GM06990 (cell line): ENCODE data around the gene ACTL6B.

Source experiments
- DNase-seq: peaks from one replicate; pipeline ENCODE4 v3.0.0-alpha.2; 2011; ENCODE audit not compliant: insufficient read length; ENCODE audit errors: extremely low read depth
- H3K27me3 ChIP-seq: replicated peaks from 2 replicates; pipeline ENCODE4 v1.6.0; 2011; ENCODE audit warnings: low read length; ENCODE audit not compliant: control insufficient read depth, insufficient read depth
- H3K36me3 ChIP-seq: 2 replicates; pipeline ENCODE4 v1.5.1; 2011; ENCODE audit warnings: low read length; ENCODE audit not compliant: control insufficient read depth, insufficient read depth
- H3K4me3 ChIP-seq: replicated peaks from 2 replicates; pipeline ENCODE4 v1.5.1; 2011; ENCODE audit warnings: low read depth, mild to moderate bottlenecking, control low read depth, low read length
- CTCF ChIP-seq: IDR thresholded peaks from 2 replicates; pipeline ENCODE4 v1.5.1; 2011; ENCODE audit warnings: low read length, control low read depth, mild to moderate bottlenecking, inconsistent platforms; ENCODE audit not compliant: insufficient read depth, poor library complexity, severe bottlenecking

Gene ACTL6B

GRCh38 chr7:100642534-100642907 lies 13.7 kb downstream of the ACTL6B start:
- DNase-seq = peak; percentile 70
- no peaks in the 10 kb centered on the region; the same call in none of the 2 replicates for H3K27me3 ChIP-seq
- H3K4me3 ChIP-seq = no peak overlapping the region
- H3K36me3 ChIP-seq = no peaks in the 10 kb centered on the region
- TF ChIP-seq CTCF = no peak

DNA sequence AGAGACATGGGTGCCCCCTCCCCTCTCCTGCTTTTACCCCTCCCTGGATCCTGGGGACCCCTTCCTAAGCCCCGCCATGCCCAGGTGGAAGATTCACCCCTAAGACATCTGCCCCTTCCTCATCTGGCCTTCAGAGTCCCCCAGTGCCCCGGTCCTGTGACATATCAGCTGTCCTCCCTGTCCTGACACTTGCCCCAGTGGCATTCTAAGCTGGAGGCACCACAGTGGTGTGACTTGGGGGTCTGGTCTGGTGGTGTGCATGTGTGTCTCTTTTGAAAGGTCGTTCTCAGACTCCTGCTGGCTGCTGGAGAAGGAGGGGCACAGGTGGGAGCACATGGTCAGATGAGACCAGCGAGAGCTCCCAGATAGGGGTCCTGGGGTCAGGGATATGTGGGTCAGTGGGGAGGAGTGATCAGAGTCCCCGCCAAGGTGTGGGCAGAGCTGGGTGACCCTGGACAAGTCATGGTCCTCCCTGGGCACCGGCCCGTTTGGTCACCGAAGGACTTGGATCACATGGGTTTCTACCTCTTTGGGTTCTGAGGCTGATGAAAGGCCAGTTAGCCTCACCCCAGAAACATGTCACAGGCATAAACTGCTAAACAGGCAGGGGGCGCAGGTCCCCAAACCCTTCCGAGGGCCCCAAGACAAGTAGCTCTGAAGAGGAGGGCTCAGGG lies 14.3 kb downstream of the ACTL6B start:
- H3K4me3 ChIP-seq = no peak overlapping the region
- no peaks in the 10 kb centered on the region for H3K36me3 ChIP-seq
- no peaks in the 10 kb centered on the region; the same call in none of the 2 replicates for H3K27me3 ChIP-seq
- no peak for TF ChIP-seq CTCF
- no peak for DNase-seq

DNA sequence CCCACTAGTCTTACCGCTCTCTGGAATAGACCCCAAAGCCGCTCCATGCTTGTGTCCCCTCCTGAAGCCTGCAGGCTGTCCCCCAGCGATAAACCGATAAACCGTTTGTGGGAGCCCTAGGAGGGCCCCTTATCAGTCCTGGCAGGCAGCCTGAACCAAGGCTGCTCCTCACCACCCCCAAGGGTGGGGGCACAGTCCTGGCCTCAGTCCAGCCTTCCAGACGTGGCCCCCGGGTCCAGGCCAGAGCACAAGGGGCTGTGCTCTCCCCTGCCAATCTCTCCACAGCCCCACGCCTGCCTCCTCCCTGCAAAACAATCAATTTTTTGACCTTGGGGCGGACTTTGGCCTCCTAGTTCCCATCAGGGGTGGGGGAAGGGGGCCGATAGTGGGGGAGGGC lies 14.8 kb downstream of the ACTL6B start, which contains the start of gene TFR2:
TFR2 (minus strand) TSS at position 90 of the 397 bp plus-strand sequence; CDS start at position 47, 43 bp downstream.
- no peak for DNase-seq
- no peak for TF ChIP-seq CTCF
- H3K4me3 ChIP-seq = no peak within 1 kb of the TSS

DNA sequence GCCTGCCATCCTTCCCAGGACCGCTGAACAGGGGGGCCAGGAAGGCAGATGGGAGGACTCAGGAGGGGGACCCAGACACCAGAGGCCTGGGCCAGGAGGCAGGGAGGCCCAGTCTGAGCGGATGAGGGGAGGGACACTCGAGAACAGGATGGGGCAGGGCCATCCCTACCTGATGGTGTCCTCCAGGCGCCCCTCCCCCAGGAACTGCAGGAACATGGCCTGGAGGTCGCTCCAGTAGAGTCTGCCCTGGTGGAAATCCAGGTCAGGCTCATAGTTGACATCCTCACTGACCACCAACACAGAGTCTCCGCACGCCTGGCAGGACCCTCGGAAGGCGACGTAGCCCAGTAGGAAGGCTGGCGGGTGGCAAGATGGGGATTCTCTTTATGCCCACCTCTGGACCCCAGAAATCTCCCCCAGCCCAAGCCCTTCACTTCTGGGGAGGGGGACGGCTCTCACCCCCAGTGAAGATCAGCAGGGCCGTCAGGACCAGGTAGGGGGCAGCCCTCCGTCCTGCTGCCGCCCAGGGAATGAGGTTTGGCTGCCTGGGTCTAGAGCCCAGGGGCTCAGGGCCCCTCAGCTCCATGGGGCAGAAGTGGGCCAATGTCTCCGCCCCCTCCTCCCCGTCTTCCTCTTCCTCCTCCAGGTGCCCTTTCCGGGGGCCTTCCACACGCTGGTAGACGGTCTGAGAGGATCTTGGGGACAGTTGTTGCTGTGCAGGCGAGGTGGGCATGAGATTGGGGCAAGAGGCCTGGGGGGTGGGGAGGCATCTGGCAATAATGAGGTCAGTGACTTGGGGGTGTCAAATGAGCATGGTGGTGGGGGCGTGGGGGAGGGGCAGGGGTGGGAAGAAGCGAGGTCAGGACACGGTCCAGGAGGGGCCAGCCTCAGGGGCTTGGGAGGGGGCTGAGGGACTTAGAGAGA lies 15.5 kb downstream of the ACTL6B start:
- no peaks in the 10 kb centered on the region for H3K36me3 ChIP-seq
- TF ChIP-seq CTCF = no peak
- H3K27me3 ChIP-seq = no peaks in the 10 kb centered on the region; the same call in 1 of the 2 replicates
- H3K4me3 ChIP-seq = no peak overlapping the region
- DNase-seq = no peak

More for the DNA sequence above, 14.8 kb downstream of the ACTL6B start, which contains the start of gene TFR2:
- H3K36me3 ChIP-seq = no peaks in the 10 kb centered on the region
- H3K27me3 ChIP-seq = no peaks in the 10 kb centered on the region; the same call in 1 of the 2 replicates

- Histone ChIP-seq H3K36me3 (no peaks in the 10 kb centered on the region), H3K27me3 (no peaks in the 10 kb centered on the region; the same call in 1 of the 2 replicates), H3K4me3 (no peak overlapping the region)
- TF ChIP-seq CTCF = no peak
- DNase-seq = no peak
Observed at GRCh38 chr7:100639995-100640516, 16.2 kb downstream of the ACTL6B start.
